MG63 (cell line): Measurements from ENCODE around the gene HSD17B4. TPM values are rescaled to one million over a fixed set of nuclear protein-coding genes. Genes with fewer than 3 reads are reported as not detected.
"Not testable (repeated sequence)": the region's sequence is repeated elsewhere in the genome, so short reads cannot be mapped to it uniquely, and the experiment has no call there.

Experiments
- DNase-seq: peaks from one replicate; pipeline ENCODE4 v3.0.0-alpha.2; 2020
- H3K27me3 ChIP-seq: fragments of 250-450 bp; sonication (Bioruptor Pico); 2 replicates; pipeline ENCODE4 v1.5.1; 2020; ENCODE audit warnings: mild to moderate bottlenecking, moderate library complexity
- H3K36me3 ChIP-seq: fragments of 250-450 bp; sonication (Bioruptor Pico); 2 replicates; pipeline ENCODE4 v1.5.1; 2020; ENCODE audit warnings: mild to moderate bottlenecking, moderate library complexity
- H3K4me3 ChIP-seq: fragments of 250-450 bp; sonication (Bioruptor Pico); 2 replicates; pipeline ENCODE4 v1.5.1; 2020; ENCODE audit warnings: mild to moderate bottlenecking, moderate library complexity
- H3K9me3 ChIP-seq: fragments of 250-450 bp; sonication (Bioruptor Pico); 2 replicates; pipeline ENCODE4 v1.5.1; 2020; ENCODE audit warnings: mild to moderate bottlenecking, moderate library complexity
- total RNA-seq: library from RNA; depleted of rRNA; stranded (reverse); fragments of >200 nt; shearing (Covaris generic); gene quantifications from 2 replicates; pipeline ENCODE4 v1.2.3, GENCODE V29; 2014; ENCODE audit warnings: low replicate concordance

HSD17B4 gene
- total RNA-seq, 1 experiment from 2014 or later = 156 TPM

DNA sequence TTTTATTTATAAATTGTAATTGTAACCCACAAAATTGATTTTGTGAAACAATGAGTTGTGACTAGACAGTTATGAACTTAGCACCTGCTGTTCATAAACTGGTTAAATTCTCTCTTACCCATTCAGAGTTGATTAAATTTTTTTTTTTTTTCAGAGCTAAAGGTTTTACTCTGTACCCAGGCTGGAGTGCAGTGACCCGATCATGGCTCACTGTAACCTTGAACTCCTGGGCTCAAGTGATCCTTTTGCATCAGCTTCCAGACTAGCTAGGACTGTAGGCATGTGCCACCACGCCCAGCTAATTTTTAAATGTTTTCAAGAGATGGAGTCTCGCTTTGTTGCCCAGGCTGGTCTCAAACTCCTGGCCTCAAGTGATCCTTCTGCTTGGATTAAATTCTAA, 1.9 kb downstream of the HSD17B4 start:
- Histone ChIP-seq H3K9me3 (peaks cover 3% of the 10 kb centered on the region; the same call in 1 of the 2 replicates), H3K4me3 (no peak overlapping the region), H3K36me3 (peaks cover 11% of the 10 kb centered on the region), H3K27me3 (no peaks in the 10 kb centered on the region)
- DNase-seq = no peak

DNA sequence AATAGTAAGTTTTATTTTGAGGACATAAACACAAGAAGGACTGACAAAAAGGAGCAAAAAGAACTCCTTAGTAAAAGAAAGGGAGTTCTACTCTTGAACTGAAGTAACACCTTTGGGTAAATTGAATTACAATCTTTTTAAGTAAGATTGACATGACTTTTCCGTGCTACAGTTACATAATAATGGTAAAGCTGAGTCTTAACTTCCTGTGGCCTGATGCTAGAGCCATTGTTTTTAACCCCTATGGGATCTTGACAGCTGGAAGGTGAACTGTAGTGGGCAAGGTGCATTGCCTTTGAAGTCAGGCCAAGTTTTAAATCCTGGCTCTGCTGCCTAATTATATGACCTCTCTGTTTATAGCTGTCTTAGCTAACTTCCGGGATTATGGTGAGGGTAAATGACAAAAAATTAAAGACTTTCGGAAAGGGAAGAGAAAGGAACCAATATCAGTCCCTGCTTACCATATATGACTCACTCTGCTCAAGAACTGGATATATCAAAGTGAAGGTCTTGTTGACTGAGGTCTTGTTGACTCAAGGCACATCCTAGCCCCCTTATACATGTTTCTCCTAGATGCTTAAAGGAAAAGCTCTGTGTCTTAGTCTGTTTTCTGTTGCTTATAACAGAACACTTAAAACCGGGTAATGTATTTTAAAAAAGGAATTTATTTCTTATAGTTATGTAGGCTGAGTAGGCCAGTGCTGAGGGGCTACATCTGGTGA, 6.8 kb downstream of the HSD17B4 start:
- no peaks in the 10 kb centered on the region for H3K27me3 ChIP-seq
- DNase-seq = no peak
- no peak overlapping the region for H3K4me3 ChIP-seq
- H3K9me3 ChIP-seq = no peaks in the 10 kb centered on the region
- H3K36me3 ChIP-seq = peaks cover 11% of the 10 kb centered on the region

DNA sequence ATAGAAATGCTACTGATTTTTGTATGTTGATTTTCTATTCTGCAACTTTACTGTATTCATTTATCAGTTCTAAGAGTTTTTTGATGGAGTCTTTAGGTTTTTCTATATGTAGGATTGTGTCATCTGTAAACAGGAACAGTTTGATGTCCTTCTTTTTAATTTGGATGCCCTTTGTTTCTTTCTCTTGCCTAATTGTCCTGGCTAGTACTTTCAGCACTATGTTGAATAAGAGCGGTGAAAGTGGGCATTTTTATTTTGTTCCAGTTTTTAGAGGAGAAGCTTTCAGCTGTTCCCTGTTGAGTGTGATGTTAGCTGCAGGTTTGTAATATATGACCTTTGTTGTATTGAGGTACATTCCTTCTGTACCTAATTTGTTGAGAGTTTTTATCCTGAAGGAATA, 13.3 kb downstream of the HSD17B4 start:
- H3K9me3 ChIP-seq = peaks cover 26% of the 10 kb centered on the region
- no peak for DNase-seq
- no peak overlapping the region for H3K4me3 ChIP-seq
- H3K36me3 ChIP-seq = peaks cover 8% of the 10 kb centered on the region
- no peaks in the 10 kb centered on the region for H3K27me3 ChIP-seq

DNA sequence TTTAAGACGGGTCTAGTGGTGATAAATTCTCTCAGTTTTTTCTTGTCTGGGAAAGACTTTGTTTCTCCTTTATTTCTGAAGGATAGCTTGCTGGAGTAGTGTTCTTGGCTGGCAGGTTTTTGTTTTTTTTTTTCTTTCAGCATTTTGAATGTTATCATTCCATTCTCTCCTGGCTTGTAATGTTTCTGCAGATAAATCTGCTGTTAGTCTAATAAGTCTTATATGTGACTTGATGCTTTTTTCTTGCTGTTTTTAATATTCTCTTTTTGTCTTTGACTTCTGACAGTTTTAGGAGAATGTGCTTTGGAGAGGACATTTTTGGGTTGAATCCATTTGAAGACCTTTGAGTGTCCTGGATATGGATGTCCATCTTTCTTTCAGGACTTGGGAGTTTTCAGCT, 16.0 kb downstream of the HSD17B4 start:
- no peak overlapping the region for H3K4me3 ChIP-seq
- peaks cover 26% of the 10 kb centered on the region for H3K9me3 ChIP-seq
- no peak for DNase-seq
- H3K36me3 ChIP-seq = peaks cover 12% of the 10 kb centered on the region
- no peaks in the 10 kb centered on the region for H3K27me3 ChIP-seq

DNA sequence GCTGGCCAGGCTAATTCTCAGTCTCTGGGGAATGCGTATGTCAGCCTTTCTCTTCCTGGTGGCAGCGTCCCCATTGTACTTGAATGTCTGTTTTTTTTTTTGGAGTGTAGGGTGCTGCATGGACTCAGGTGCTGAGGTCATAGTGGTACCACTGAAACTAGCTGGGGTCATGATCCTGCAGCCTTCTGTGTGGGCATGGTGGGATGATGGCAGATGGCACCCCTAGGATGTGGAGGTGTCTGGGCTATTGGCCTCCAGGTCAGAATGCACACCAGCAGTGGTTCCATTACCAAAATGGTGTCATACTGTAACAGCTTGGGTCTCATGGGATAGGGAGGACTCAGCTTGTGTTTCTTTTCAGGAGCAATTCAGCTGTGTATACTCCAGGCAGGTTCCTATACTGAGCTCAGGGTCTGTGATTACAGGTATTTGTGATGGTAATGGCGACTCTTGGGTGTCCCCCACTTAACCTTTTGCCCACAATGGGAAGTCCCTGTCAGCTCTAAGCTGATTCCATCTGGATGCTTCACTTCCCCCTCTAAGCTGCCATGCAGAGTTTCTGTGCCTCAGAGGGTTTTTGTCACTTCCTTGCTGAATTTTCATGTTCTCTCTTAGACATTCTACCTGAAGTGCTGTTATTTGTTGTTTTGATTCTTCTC, 17.9 kb downstream of the HSD17B4 start:
- H3K36me3 ChIP-seq = peaks cover 12% of the 10 kb centered on the region
- no peaks in the 10 kb centered on the region for H3K27me3 ChIP-seq
- H3K9me3 ChIP-seq = peaks cover 26% of the 10 kb centered on the region
- DNase-seq = no peak
- no peak overlapping the region for H3K4me3 ChIP-seq

DNA sequence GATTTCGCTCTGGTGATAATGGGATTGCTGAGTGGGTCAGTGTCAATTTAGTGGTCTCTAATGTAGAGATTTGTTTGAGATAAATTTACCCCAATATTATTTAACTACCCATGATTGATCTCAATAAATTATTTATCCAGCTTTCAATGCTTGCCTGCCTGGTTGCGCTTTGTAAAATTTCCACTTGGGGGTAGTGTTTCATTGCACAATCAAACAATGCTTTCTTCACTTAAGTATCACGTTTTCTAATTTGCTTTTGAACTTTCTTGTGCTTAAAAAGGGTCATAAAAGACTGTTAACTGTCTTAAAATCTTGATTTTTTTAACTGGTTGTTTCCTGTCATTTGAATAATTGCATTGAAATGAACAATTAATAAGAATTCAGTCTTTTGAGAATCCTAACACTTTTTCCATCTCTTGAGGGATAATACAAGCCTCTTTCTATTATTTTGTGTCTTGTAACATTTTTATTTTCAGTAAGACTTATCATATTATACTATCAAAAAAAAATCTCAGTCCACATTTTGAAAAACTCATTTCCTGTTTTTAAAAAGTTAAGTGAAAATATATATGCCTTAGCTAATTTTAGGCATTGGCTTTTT, 18.7 kb downstream of the HSD17B4 start:
- peaks cover 12% of the 10 kb centered on the region for H3K36me3 ChIP-seq
- H3K4me3 ChIP-seq = no peak overlapping the region
- peaks cover 26% of the 10 kb centered on the region for H3K9me3 ChIP-seq
- H3K27me3 ChIP-seq = no peaks in the 10 kb centered on the region
- no peak for DNase-seq

DNA sequence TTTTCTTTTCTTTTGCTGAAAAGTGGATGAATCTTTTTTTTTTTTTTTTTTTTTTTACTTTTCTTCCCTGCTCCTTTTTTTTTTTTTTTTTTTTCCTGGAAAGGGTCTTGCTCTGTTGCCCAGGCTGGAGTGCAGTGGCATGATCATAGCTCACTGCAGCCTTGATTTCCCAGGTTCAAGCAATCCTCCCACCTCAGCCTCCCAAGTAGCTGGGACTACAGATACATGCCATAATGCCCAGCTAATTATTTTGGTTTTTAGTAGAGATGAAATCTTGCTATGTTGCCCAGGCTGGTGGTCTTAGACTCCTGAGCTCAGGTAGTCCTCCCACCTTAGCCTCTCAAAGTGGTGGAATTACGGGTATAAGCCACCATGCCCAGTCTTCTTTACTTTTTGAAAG, 20.9 kb downstream of the HSD17B4 start:
- peaks cover 14% of the 10 kb centered on the region for H3K36me3 ChIP-seq
- DNase-seq = no peak
- peaks cover 11% of the 10 kb centered on the region for H3K9me3 ChIP-seq
- H3K4me3 ChIP-seq = no peak overlapping the region
- H3K27me3 ChIP-seq = no peaks in the 10 kb centered on the region

DNA sequence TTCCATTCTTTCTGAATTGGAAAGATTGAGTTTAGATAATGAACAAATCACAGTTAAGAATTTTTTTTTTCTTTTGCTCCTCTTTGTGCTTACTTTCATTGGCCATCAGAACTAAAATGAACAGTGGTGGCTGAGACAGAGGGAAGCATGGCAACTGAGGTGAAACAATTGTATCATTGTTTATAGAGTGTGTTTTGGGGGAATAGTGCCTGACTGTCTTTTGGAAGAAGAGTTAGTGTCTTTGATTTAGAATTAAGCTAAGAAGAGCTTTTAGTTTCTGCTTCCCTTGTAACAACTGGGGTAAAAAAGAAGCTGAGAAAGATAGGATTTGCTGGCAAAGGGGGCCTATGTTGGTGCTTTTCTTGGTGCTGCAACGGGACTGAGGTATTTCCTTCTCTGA, 24.0 kb downstream of the HSD17B4 start:
- no peak for DNase-seq
- no peaks in the 10 kb centered on the region for H3K27me3 ChIP-seq
- H3K9me3 ChIP-seq = no peaks in the 10 kb centered on the region
- H3K4me3 ChIP-seq = no peak overlapping the region
- H3K36me3 ChIP-seq = peaks cover 11% of the 10 kb centered on the region

DNA sequence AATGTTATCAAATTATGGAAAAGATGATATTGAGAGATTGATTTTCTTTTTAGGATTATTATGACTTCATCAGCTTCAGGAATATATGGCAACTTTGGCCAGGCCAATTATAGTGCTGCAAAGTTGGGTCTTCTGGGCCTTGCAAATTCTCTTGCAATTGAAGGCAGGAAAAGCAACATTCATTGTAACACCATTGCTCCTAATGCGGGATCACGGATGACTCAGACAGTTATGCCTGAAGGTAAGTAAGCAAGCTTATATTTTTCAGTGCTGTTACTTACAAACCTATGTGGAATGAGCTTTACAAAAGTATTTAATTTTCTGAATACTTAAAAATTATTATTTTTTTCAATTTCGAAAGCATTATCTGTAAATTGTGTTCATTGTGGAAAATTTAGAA, 26.5 kb downstream of the HSD17B4 start:
- no peaks in the 10 kb centered on the region for H3K27me3 ChIP-seq
- no peaks in the 10 kb centered on the region for H3K9me3 ChIP-seq
- DNase-seq = no peak
- peaks cover 10% of the 10 kb centered on the region for H3K36me3 ChIP-seq
- no peak overlapping the region for H3K4me3 ChIP-seq

DNA sequence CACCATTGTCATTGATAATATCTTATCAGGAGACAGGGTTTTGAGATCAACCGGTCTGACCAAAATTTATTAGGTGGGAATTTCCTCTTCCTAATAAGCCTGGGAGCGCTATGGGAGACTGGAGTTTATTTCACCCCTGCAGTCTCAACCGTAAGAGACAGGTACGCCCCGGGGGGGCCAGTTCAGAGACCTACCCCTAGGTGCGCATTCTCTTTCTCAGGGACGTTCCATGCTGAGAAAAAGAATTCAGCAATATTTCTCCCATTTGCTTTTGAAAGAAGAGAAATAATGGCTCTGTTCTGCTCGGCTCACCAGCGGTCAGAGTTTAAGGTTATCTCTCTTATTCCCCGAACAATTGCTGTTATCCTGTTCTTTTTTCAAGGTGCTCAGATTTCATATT, 28.3 kb downstream of the HSD17B4 start:
- H3K36me3 ChIP-seq, H3K9me3 ChIP-seq, DNase-seq, H3K4me3 ChIP-seq, H3K27me3 ChIP-seq: not testable (repeated sequence)

DNA sequence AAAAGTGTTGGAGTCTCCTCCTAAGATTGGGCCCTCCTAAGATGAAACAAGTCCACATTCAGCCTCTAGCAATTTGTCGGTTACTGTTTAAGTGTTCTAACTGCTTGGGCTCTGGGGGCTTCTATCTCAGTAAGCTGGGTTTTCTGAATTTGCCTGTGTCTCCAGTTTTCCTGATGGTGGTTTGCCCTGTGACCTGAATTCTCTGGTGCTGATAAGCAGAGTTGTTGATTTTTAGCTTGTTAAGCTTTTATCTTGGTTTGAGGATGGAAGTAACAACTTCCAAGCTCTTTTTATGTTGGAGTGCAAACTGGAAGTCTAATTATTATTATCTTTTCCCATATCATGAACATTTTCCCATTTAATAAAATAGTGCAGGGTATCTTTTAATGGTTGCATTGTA, 30.9 kb downstream of the HSD17B4 start:
- DNase-seq = no peak

DNA sequence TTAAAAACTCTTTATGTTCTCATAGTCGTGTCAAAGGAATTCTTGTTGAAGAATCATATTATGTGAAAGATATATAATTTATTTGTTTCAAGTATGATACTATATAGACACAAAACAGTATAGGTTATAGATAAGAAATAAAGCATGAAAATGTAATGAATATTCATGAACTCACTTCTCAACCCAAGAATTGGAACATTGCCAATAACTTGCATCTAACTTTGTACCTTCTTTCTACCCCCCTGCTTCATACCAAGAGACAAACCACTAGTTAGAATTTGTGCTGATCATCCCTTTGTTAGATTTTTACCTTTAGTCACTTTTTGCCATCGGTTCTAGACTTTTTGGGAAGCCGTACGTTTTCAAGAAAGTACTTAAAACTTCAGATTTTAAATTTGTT, 32.6 kb downstream of the HSD17B4 start:
- Histone ChIP-seq H3K27me3 (no peaks in the 10 kb centered on the region), H3K36me3 (peaks cover 3% of the 10 kb centered on the region), H3K4me3 (no peak overlapping the region), H3K9me3 (no peaks in the 10 kb centered on the region)
- DNase-seq = no peak

More for the DNA sequence above, 30.9 kb downstream of the HSD17B4 start:
- Histone ChIP-seq H3K9me3 (no peaks in the 10 kb centered on the region), H3K27me3 (no peaks in the 10 kb centered on the region), H3K36me3 (peaks cover 8% of the 10 kb centered on the region), H3K4me3 (no peak overlapping the region)

DNA sequence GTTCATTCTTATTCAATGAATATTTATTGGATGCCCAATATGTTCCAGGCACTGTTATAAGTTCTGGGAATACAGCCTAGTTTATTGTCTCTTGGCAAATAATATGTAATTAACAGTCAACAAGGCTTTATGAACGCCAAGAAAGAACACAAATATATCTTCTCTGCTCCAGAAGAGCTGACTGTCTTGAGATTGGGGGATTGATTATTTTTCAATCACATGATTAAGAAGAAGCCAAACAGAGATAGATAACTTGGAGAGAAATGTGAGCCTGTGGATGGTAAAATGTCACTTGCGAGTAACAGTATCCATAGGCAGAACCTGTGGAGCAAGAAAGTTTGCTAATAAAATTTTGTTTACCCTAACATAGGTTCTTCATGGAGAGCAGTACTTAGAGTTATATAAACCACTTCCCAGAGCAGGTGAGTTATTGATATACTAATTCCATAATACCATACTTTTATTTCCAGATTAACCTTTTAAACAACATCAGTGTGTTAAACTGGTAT, 49.4 kb downstream of the HSD17B4 start:
- H3K4me3 ChIP-seq = no peak overlapping the region
- no peaks in the 10 kb centered on the region for H3K27me3 ChIP-seq
- H3K9me3 ChIP-seq = peaks cover 15% of the 10 kb centered on the region
- peaks cover 17% of the 10 kb centered on the region for H3K36me3 ChIP-seq
- DNase-seq = no peak

DNA sequence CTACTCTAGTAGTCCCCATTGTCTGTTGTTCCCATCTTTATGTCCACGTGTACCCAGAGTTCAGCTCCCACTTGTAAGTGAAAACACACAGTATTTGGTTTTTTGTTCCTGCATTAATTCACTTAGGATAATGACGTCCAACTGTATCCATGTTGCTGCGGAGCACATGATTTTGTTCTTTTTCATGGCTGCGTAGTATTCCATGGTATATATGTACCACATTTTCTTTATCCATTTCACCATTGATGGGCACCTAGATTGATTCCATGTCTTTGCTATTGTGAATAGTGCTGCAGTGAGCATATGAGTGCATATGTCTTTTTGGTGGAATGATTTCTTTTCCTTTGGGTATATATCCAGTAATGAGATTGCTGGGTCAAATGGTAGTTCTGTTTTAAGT, 51.6 kb downstream of the HSD17B4 start:
- Histone ChIP-seq H3K36me3 (peaks cover 17% of the 10 kb centered on the region), H3K9me3 (peaks cover 15% of the 10 kb centered on the region)
- DNase-seq, H3K27me3 ChIP-seq, H3K4me3 ChIP-seq: not testable (repeated sequence)

DNA sequence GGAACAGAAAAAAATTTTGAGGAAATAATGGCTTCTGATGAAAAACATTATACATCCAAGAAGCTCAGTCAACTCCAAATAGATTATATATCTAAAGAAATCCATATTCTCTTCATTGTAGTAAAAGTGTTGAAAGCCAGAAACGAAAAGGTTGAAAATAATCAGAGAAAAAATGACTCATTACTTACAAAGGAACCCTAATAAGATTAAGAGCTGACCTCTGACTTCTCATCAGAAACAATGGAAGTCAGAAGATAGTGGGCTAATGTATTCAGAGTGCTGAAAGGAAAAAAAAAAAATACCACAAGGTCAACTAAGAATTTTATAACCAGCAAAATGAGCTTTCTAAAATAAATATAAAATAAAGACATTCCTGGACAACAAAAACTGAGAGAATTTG, 60.0 kb downstream of the HSD17B4 start:
- no peak for DNase-seq

DNA sequence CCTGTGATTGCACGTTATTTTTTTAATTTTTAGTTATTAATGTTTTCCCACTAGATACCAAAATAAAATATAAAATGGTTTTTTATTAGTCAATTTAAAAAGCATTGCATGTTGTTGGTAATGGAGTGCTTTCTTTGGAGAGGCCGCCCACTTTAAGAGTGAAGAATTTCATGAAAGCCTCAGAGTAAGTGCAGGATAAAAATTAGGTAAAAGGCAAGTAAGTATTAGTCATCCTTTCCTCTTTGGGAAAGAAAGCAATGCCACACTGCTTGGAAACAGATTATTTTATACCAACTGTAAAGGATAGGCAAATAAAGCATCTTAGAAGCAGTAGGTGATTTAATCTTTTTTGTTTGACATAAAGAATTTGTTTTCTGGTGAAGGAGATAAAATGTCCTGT, 62.9 kb downstream of the HSD17B4 start:
- H3K9me3 ChIP-seq = peaks cover 19% of the 10 kb centered on the region
- peaks cover 53% of the 10 kb centered on the region for H3K36me3 ChIP-seq
- no peaks in the 10 kb centered on the region for H3K27me3 ChIP-seq
- no peak for DNase-seq
- H3K4me3 ChIP-seq = no peak overlapping the region

More for the DNA sequence above, 60.0 kb downstream of the HSD17B4 start:
- no peak overlapping the region for H3K4me3 ChIP-seq
- peaks cover 21% of the 10 kb centered on the region for H3K9me3 ChIP-seq
- peaks cover 61% of the 10 kb centered on the region for H3K36me3 ChIP-seq
- no peaks in the 10 kb centered on the region for H3K27me3 ChIP-seq

DNA sequence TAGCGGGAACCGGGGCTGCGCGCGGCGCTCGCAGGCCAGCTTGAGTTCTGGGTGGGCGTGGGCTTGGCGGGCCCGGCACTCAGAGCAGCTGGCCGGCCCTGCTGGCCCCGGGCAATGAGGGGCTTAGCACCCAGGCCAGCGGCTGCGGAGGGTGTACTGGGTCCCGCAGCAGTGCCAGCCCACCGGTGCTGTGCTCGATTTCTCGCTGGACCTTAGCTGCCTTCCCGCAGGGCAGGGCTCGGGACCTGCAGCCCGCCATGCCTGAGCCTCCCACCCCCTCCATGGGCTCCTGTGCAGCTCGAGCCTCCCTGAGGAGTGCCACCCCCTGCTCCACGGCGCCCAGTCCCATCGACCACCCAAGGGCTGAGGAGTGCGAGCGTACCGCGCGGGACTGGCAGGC, 64.8 kb downstream of the HSD17B4 start:
- H3K36me3 ChIP-seq = peaks cover 34% of the 10 kb centered on the region
- not testable (repeated sequence) for H3K27me3 ChIP-seq, H3K9me3 ChIP-seq, H3K4me3 ChIP-seq, DNase-seq
